Activated CD8-positive, alpha-beta T cell treated with anti-CD3 and anti-CD28 coated beads for 36 hours (primary cell): Measurements from ENCODE around the gene PTPRR. TPM values are rescaled to one million over a fixed set of nuclear protein-coding genes. Genes with fewer than 3 reads are reported as not detected.
A peak's percentile ranks its signal among the peaks of the same experiment; 100 is the strongest.

Source experiments
- ATAC-seq: fragments of 200-7000 bp; cut with Tn5 transposase; one replicate; pipeline ENCODE4 v1.10.0; 2021; ENCODE audit warnings: mild to moderate bottlenecking, moderate library complexity
- CTCF ChIA-PET: fragments of 350-600 bp; sonication (Branson Sonifier 250); formaldehyde crosslinking; loops from one replicate; lab custom pipeline; 2021; ENCODE audit warnings: antibody characterized with exemption; lab: Charles Lee
- POLR2A ChIA-PET: fragments of 350-600 bp; sonication (Branson Sonifier 250); formaldehyde crosslinking; loops from one replicate; lab custom pipeline; 2021; ENCODE audit warnings: antibody characterized with exemption; lab: Charles Lee
- DNase-seq: peaks from one replicate; pipeline ENCODE4 v3.0.0-alpha.2; 2020
- H3K27ac Mint-ChIP-seq: one replicate; pipeline ENCODE4 v1.8.0; 2021; ENCODE audit warnings: mild to moderate bottlenecking, mixed read lengths
- H3K27me3 Mint-ChIP-seq: one replicate; pipeline ENCODE4 v1.8.0; 2021; ENCODE audit warnings: mixed read lengths
- H3K36me3 Mint-ChIP-seq: one replicate; pipeline ENCODE4 v1.8.0; 2021; ENCODE audit warnings: low read depth, mixed read lengths
- H3K4me1 Mint-ChIP-seq: one replicate; pipeline ENCODE4 v1.8.0; 2021; ENCODE audit warnings: low read depth, mixed read lengths
- H3K4me3 Mint-ChIP-seq: one replicate; pipeline ENCODE4 v1.8.0; 2021; ENCODE audit warnings: mild to moderate bottlenecking, moderate library complexity, mixed read lengths
- H3K9me3 Mint-ChIP-seq: one replicate; pipeline ENCODE4 v1.8.0; 2021; ENCODE audit warnings: mixed read lengths
- intact Hi-C: fragments of 100-400 bp; cut with micrococcal nuclease; formaldehyde crosslinking; loops from one replicate; pipeline ENCODE4 v1.10.0; 2022
- total RNA-seq, 2 experiments: library from RNA; stranded (reverse); gene quantifications; one replicate each; pipeline ENCODE4 v1.2.3, GENCODE V29; 2021
- TF ChIP-seq, protein P1 (sequence below): fragments of 200-600 bp; IDR thresholded peaks from one replicate; pipeline ENCODE4 v1.8.0; 2022; ENCODE audit warnings: antibody characterized with exemption, mild to moderate bottlenecking

PTPRR gene
- total RNA-seq, 2 experiments from 2014 or later: not detected

DNA sequence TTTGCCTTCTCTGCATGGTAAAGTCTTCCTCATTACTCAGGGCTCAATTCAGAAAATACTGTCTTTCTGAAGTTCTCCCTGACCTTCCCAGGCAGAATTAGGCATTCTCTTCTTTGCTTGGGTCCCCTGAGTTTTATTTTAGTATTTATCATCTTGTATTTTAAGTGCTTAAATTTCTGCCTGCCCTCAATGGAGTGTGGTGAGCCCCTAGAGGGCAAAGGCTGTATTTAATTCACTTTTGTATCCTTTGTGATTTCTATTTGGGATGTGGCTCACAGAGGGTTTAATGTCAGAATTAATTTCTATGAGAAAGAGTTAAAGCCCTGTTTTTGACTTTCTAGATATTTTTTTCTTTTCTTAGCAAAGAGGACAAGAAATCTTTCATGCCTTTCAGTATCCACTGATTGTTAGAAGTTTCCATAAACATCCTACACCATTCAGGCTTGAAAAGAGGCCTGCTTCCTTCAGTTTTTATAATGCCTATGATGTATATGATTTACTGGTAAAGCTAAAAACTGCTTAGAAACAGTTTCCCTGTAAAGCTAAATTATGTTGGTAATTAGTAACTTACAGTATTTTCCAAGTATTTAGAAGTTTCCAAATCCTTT, 227.8 kb downstream of the PTPRR start:
- H3K4me3 Mint-ChIP-seq: no peak overlapping the region
- no peaks in the 10 kb centered on the region for H3K9me3 Mint-ChIP-seq
- ATAC-seq: no peak
- ChIA-PET CTCF (interaction anchor here (1.0 to 1.5 kb wide), 2 partner anchors 37 to 792 kb away, joined by 3 read pairs; no protein-coding TSS in a partner anchor), POLR2A (no interaction called here)
- H3K27me3 Mint-ChIP-seq: peaks cover 3% of the 10 kb centered on the region
- H3K36me3 Mint-ChIP-seq: no peaks in the 10 kb centered on the region
- DNase-seq: no peak
- H3K4me1 Mint-ChIP-seq: no peaks in the 10 kb centered on the region
- TF ChIP-seq, protein P1, sequence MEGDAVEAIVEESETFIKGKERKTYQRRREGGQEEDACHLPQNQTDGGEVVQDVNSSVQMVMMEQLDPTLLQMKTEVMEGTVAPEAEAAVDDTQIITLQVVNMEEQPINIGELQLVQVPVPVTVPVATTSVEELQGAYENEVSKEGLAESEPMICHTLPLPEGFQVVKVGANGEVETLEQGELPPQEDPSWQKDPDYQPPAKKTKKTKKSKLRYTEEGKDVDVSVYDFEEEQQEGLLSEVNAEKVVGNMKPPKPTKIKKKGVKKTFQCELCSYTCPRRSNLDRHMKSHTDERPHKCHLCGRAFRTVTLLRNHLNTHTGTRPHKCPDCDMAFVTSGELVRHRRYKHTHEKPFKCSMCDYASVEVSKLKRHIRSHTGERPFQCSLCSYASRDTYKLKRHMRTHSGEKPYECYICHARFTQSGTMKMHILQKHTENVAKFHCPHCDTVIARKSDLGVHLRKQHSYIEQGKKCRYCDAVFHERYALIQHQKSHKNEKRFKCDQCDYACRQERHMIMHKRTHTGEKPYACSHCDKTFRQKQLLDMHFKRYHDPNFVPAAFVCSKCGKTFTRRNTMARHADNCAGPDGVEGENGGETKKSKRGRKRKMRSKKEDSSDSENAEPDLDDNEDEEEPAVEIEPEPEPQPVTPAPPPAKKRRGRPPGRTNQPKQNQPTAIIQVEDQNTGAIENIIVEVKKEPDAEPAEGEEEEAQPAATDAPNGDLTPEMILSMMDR: peak; percentile 18
- no peak overlapping the region for H3K27ac Mint-ChIP-seq
- intact Hi-C loops: no loop called here

DNA sequence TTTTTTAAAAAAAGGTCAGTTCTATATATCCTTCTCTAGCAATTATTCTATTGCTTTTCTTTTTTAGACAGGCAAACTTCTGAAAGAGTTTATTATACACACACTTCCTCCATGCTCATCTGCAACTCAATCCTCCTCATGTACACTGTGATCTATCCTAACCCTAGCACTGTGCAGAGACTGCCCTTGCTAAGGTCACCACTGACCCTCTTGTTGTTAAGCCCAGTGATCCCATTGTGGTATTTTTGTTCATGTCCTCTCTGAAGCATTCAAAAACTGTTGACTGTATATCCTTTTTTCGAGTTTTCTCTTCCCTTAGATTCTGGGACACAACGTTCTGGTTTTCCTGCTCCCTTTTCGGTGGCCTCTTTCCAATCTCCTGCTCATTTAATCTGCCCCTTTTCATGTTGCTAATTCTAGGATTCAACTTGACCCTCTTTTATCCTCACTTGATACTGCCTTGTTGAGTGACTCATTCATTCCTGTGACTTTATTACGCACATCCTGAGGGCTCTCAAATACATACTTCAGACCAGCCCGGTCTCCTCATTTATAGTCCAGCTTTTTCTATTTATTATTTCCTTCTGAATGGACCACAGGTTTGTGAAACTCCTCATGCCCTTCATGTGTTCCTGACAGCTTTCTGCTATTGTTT, 229.4 kb downstream of the PTPRR start:
- Mint-ChIP-seq H3K9me3 (no peaks in the 10 kb centered on the region), H3K36me3 (no peaks in the 10 kb centered on the region), H3K4me1 (no peaks in the 10 kb centered on the region), H3K27me3 (peaks cover 3% of the 10 kb centered on the region), H3K4me3 (no peak overlapping the region), H3K27ac (no peak overlapping the region)
- DNase-seq: no peak
- no peak for ATAC-seq
- POLR2A ChIA-PET: no interaction called here
- intact Hi-C loops: no loop called here
- TF ChIP-seq, protein P1: no peak
- CTCF ChIA-PET: no interaction called here

- Mint-ChIP-seq H3K4me3 (no peak overlapping the region), H3K27ac (no peak overlapping the region), H3K36me3 (no peaks in the 10 kb centered on the region), H3K9me3 (no peaks in the 10 kb centered on the region), H3K4me1 (no peaks in the 10 kb centered on the region), H3K27me3 (peaks cover 4% of the 10 kb centered on the region)
- DNase-seq (no peak), ATAC-seq (no peak)
- POLR2A ChIA-PET: no interaction called here
- CTCF ChIA-PET: no interaction called here
- TF ChIP-seq, protein P1: no peak
- intact Hi-C loops: no loop called here
Observed at GRCh38 chr12:70686907-70687306, 233.6 kb downstream of the PTPRR start.

DNA sequence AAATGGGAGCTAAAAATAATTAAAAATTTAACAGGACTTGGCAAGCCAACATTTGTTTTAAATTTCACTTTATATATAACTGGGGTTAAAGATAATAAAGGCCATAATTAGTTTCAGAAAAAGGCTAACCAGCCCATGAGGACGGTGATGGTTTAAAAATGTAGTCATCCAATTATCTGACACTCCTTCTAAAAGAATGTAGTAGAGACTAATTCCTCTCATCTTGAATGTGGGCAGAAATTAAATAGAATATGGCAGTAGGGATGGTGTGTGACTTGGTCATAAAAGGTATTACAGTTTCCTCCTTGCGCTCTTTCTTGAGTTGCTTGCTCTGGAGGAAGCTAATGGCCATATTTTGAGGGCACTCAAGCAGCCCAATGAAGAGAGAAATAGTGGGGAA, 234.2 kb downstream of the PTPRR start:
- Mint-ChIP-seq H3K4me1 (no peaks in the 10 kb centered on the region), H3K9me3 (no peaks in the 10 kb centered on the region), H3K4me3 (no peak overlapping the region), H3K27me3 (peaks cover 4% of the 10 kb centered on the region), H3K27ac (no peak overlapping the region), H3K36me3 (no peaks in the 10 kb centered on the region)
- ATAC-seq (no peak), DNase-seq (no peak)
- TF ChIP-seq, protein P1: no peak
- intact Hi-C loops: no loop called here
- POLR2A ChIA-PET: no interaction called here
- CTCF ChIA-PET: no interaction called here

DNA sequence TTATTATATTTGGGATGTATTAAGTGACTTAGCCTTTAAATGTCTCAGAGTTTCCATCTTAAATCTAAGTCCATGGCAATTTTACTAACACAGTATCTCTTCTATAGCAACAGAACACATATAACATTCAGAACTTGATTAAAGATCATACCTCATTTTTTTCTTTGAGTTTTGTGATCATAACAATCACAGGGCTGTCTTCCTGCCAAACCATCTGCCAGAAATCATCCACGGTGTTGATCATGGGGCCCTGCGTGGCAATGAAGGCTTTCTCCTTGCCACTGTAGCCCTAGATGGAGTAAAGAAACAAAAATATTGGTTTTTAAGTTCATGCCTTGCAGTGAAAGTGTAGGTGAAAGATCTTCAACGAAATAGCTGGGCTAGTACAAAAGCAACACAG, 236.6 kb downstream of the PTPRR start:
- CTCF ChIA-PET: no interaction called here
- H3K4me3 Mint-ChIP-seq: no peak overlapping the region
- intact Hi-C loops: no loop called here
- no peak for ATAC-seq
- H3K4me1 Mint-ChIP-seq: no peaks in the 10 kb centered on the region
- H3K36me3 Mint-ChIP-seq: no peaks in the 10 kb centered on the region
- TF ChIP-seq, protein P1: no peak
- no peaks in the 10 kb centered on the region for H3K9me3 Mint-ChIP-seq
- DNase-seq: no peak
- H3K27ac Mint-ChIP-seq: no peak overlapping the region
- POLR2A ChIA-PET: no interaction called here
- peaks cover 7% of the 10 kb centered on the region for H3K27me3 Mint-ChIP-seq
